WTC11 (cell line): Measurements from ENCODE around the gene CACNA1C. TPM values are rescaled to one million over a fixed set of nuclear protein-coding genes. Genes with fewer than 3 reads are reported as not detected.

ENCODE experiments used
- ATAC-seq: fragments of 200-7000 bp; cut with Tn5 transposase; 2 replicates; pipeline ENCODE4 v1.10.0; 2021; ENCODE audit warnings: mild to moderate bottlenecking, moderate library complexity
- CTCF ChIA-PET: fragments of 300-600 bp; sonication (Branson Sonifier 250); formaldehyde crosslinking; loops from one replicate; lab custom pipeline; 2021; ENCODE audit warnings: antibody characterized with exemption; lab: Charles Lee
- POLR2A ChIA-PET: fragments of 350-600 bp; sonication (Branson Sonifier 250); formaldehyde crosslinking; loops from one replicate; lab custom pipeline; 2021; ENCODE audit warnings: antibody characterized with exemption; lab: Charles Lee
- DNase-seq: peaks from one replicate; pipeline ENCODE4 v3.0.0; 2021; ENCODE audit warnings: low spot score
- H3K27ac Mint-ChIP-seq: 2 replicates; pipeline ENCODE4 v1.8.0; 2021; ENCODE audit warnings: mixed read lengths
- H3K27me3 Mint-ChIP-seq: 2 replicates; pipeline ENCODE4 v1.8.0; 2021; ENCODE audit warnings: low read depth, mild to moderate bottlenecking, moderate library complexity, mixed read lengths
- H3K36me3 Mint-ChIP-seq: 2 replicates; pipeline ENCODE4 v1.8.0; 2021; ENCODE audit warnings: mixed read lengths
- H3K4me1 Mint-ChIP-seq: 2 replicates; pipeline ENCODE4 v1.8.0; 2022; ENCODE audit warnings: mixed read lengths
- H3K4me3 Mint-ChIP-seq: 2 replicates; pipeline ENCODE4 v1.8.0; 2021; ENCODE audit warnings: mild to moderate bottlenecking, moderate library complexity, mixed read lengths
- H3K9me3 Mint-ChIP-seq: 2 replicates; pipeline ENCODE4 v1.8.0; 2021; ENCODE audit warnings: mixed read lengths
- CREM ChIP-seq: sonication (generic); formaldehyde crosslinking; IDR thresholded peaks from 2 replicates; pipeline ENCODE4 v1.8.1; 2022; ENCODE audit warnings: mild to moderate bottlenecking, missing genetic modification reagents, moderate library complexity
- ELF4 ChIP-seq: sonication (generic); formaldehyde crosslinking; IDR thresholded peaks from 2 replicates; pipeline ENCODE4 v1.8.1; 2022; ENCODE audit warnings: low read depth, mild to moderate bottlenecking, moderate library complexity, missing genetic modification reagents
- ETV6 ChIP-seq: sonication (generic); formaldehyde crosslinking; IDR thresholded peaks from 2 replicates; pipeline ENCODE4 v1.8.1; 2022; ENCODE audit warnings: mild to moderate bottlenecking, missing genetic modification reagents
- MXD4 ChIP-seq: fragments of 250-450 bp; sonication (Bioruptor Pico); IDR thresholded peaks from 2 replicates; pipeline ENCODE4 v1.8.0; 2021; ENCODE audit warnings: mild to moderate bottlenecking, moderate library complexity, borderline replicate concordance
- SMAD4 ChIP-seq: sonication (generic); formaldehyde crosslinking; IDR thresholded peaks from 2 replicates; pipeline ENCODE4 v1.8.0; 2022; ENCODE audit warnings: mild to moderate bottlenecking, missing genetic modification reagents
- ZNF263 ChIP-seq: sonication (generic); formaldehyde crosslinking; IDR thresholded peaks from 2 replicates; pipeline ENCODE4 v1.8.1; 2022; ENCODE audit warnings: low read depth, mild to moderate bottlenecking, moderate library complexity, missing genetic modification reagents
- ZNF671 ChIP-seq: fragments of 250-450 bp; sonication (Bioruptor Pico); IDR thresholded peaks from 2 replicates; pipeline ENCODE4 v1.8.0; 2021; ENCODE audit warnings: mild to moderate bottlenecking
- total RNA-seq: library from RNA; stranded (reverse); gene quantifications from 3 replicates; pipeline ENCODE4 v1.2.3, GENCODE V29; 2021
- TF ChIP-seq, protein P1 (sequence below): sonication (generic); formaldehyde crosslinking; conservative IDR thresholded peaks from 2 replicates; pipeline ENCODE4 v1.8.1; 2023; ENCODE audit warnings: mild to moderate bottlenecking, low read depth, missing genetic modification reagents, moderate library complexity
- TF ChIP-seq, protein P2 (sequence below): sonication (generic); formaldehyde crosslinking; IDR thresholded peaks from 2 replicates; pipeline ENCODE4 v1.8.1; 2022; ENCODE audit warnings: low read depth, missing genetic modification reagents, borderline replicate concordance
- TF ChIP-seq, protein P3 (sequence below): fragments of 250-450 bp; sonication (Bioruptor Pico); conservative IDR thresholded peaks from 2 replicates; pipeline ENCODE4 v1.9.0; 2021; ENCODE audit warnings: mild to moderate bottlenecking
- TF ChIP-seq, protein P4 (sequence below): sonication (generic); formaldehyde crosslinking; IDR thresholded peaks from 2 replicates; pipeline ENCODE4 v1.8.0; 2022; ENCODE audit warnings: mild to moderate bottlenecking, missing genetic modification reagents

The CACNA1C gene
- total RNA-seq, 1 experiment from 2014 or later: 1.7 TPM

DNA sequence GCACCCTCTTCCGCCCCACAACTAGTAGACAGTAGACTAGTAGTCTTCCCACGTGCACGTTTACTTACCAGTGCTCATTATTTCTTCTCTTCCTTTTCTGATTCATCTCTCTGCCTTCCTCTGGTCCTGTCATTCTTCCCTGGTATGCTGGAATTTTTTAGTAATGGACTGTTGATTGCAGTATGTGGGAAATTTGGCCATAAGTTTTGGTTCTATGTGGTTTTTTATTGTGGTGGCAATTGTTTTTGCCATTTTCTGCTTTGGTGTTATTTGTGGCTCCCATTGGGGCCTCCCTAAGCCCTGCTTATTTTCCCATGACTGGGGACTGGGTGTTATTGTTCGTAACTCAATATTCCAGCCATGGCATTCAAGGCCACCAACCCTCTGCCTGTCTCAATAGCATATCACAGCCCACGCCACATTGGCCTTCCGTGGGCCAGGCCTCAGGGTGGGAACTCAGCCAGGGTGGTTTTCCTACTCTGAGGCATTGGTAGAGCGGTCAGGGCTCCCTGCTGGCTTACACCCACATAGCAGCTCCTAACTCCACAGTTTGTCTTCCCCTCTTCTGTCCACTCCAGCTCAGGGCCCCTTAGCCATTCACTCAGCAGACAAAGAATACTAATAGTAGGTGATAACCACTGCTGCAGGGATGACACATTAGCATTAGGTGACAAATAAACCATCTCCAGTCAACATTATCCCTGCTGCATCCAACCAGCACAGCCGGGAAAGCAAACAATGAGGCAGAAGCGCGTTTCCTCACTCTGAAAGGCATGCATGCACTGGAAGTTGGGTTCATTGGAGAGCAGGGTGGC is 321.5 kb downstream of the CACNA1C start (continued):
- TF ChIP-seq, protein P1, sequence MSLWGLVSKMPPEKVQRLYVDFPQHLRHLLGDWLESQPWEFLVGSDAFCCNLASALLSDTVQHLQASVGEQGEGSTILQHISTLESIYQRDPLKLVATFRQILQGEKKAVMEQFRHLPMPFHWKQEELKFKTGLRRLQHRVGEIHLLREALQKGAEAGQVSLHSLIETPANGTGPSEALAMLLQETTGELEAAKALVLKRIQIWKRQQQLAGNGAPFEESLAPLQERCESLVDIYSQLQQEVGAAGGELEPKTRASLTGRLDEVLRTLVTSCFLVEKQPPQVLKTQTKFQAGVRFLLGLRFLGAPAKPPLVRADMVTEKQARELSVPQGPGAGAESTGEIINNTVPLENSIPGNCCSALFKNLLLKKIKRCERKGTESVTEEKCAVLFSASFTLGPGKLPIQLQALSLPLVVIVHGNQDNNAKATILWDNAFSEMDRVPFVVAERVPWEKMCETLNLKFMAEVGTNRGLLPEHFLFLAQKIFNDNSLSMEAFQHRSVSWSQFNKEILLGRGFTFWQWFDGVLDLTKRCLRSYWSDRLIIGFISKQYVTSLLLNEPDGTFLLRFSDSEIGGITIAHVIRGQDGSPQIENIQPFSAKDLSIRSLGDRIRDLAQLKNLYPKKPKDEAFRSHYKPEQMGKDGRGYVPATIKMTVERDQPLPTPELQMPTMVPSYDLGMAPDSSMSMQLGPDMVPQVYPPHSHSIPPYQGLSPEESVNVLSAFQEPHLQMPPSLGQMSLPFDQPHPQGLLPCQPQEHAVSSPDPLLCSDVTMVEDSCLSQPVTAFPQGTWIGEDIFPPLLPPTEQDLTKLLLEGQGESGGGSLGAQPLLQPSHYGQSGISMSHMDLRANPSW (CRISPR knock-in tag): no peak
- no peak for TF ChIP-seq MXD4 (CRISPR knock-in tag)

DNA sequence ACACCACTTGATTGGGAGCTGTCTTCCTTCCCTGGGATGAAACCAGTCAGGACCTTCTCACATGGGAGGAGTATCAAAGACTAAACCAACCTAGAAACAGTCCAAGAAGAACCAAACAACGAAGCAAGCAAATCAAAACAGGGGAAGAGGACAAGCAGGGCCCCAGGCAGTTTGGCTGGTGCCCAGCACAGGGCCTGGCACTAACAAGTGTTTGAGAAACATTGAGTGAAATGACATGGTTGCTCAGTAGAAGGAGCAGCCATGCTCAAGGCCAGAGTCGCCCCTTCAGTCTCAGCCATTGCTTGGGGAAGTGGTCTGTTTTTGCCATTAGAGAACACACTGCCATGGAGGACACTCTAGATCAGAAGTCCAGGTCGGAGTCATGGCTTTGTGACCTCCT is 323.1 kb downstream of the CACNA1C start:
- DNase-seq (no peak), ATAC-seq (no peak)
- TF ChIP-seq, protein P2, sequence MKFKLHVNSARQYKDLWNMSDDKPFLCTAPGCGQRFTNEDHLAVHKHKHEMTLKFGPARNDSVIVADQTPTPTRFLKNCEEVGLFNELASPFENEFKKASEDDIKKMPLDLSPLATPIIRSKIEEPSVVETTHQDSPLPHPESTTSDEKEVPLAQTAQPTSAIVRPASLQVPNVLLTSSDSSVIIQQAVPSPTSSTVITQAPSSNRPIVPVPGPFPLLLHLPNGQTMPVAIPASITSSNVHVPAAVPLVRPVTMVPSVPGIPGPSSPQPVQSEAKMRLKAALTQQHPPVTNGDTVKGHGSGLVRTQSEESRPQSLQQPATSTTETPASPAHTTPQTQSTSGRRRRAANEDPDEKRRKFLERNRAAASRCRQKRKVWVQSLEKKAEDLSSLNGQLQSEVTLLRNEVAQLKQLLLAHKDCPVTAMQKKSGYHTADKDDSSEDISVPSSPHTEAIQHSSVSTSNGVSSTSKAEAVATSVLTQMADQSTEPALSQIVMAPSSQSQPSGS (CRISPR knock-in tag): no peak
- no peak for TF ChIP-seq CREM (CRISPR knock-in tag)
- TF ChIP-seq ZNF671: no peak
- TF ChIP-seq SMAD4 (CRISPR knock-in tag): no peak
- ChIA-PET POLR2A (no interaction called here), CTCF (no interaction called here)
- Mint-ChIP-seq H3K27ac (no peak overlapping the region), H3K9me3 (no peaks in the 10 kb centered on the region), H3K4me3 (no peak overlapping the region), H3K36me3 (no peaks in the 10 kb centered on the region), H3K4me1 (peaks cover 12% of the 10 kb centered on the region), H3K27me3 (no peaks in the 10 kb centered on the region)

DNA sequence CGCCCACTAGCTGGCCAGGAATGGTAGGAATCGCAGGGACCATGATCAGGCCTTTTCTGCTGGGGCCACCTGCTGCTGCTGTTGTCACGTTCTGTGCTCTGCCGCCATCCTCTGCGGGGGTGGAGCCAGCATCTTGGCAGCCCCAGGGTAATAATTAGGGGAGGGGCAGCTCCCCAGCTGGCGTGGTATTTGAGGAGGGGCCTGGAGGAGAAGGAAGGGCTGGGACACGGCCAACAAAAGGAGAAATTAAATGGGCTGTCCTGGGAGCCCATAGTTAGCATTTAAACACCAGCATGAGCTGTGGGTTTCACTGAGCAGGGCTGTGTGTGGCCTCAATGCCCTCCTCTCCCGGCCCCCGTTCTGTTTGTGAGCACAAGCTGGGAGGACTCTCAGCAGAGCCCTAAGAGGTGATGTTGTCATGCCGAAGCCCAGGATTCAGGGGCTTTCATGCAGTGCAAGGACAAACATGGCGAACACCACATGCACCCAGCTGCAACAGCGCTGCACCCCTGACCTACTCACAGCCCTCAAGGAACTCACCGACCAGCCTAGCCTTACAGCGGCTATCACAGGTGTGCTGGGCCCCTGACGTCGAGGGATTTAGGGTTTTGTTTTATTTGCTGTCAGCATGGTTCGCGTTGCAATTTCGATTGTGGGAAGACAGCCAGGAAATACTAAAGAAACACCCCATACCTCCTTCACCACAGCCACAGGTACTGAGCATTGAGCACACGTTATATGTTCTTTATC is 324.3 kb downstream of the CACNA1C start:
- no peaks in the 10 kb centered on the region for H3K9me3 Mint-ChIP-seq
- peaks cover 12% of the 10 kb centered on the region for H3K4me1 Mint-ChIP-seq
- POLR2A ChIA-PET: no interaction called here
- DNase-seq (peak; percentile 77), ATAC-seq (peak; percentile 96)
- no peak overlapping the region for H3K4me3 Mint-ChIP-seq
- no peaks in the 10 kb centered on the region for H3K27me3 Mint-ChIP-seq
- CTCF ChIA-PET: interaction anchor here (0.8 to 1.6 kb wide), 9 partner anchors 17 to 417 kb away, joined by 3 to 6 read pairs (median 3); partner anchors contain the start of gene FKBP4
- H3K27ac Mint-ChIP-seq: no peak overlapping the region
- H3K36me3 Mint-ChIP-seq: no peaks in the 10 kb centered on the region
- no peak for TF ChIP-seq ELF4 (CRISPR knock-in tag)
- TF ChIP-seq, protein P3, sequence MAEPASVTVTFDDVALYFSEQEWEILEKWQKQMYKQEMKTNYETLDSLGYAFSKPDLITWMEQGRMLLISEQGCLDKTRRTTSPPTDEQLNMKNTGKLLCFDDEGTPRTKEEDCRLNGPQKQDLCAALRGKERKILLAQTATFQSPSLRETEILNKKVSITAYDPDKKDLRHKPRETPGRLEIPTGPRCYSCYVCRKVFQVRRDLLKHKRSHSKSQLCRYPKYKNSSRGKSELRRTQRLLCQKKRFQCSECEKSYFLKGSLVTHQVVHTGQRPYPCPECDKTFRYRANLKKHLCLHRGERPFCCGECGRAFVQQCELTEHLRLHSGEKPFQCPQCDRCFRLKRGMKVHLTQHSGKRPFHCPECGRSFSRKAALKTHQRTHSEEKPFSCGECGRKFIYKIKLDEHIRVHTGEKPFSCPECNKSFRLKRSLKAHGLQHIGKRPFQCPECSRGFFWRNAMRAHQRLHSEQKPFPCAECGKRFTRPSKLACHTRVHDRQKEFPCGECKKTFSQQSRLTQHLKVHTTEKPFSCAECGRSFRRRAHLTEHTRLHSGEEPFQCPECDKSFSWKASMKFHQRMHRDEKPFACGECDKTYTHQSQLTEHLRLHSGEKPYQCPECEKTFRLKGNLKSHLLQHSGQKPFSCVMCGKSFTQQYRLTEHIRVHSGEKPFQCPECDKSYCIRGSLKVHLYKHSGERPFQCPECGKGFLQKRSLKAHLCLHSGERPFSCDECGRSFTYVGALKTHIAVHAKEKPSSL (CRISPR knock-in tag): no peak
- peak; percentile 64; the same call in 1 of the 2 replicates for TF ChIP-seq ZNF263 (CRISPR knock-in tag)
- TF ChIP-seq, protein P4, sequence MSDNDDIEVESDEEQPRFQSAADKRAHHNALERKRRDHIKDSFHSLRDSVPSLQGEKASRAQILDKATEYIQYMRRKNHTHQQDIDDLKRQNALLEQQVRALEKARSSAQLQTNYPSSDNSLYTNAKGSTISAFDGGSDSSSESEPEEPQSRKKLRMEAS (CRISPR knock-in tag): peak; percentile 33; the same call in 1 of the 2 replicates
- 0 out of 2 replicates have a peak, but pooled peaks have one; percentile 16 for TF ChIP-seq ETV6 (CRISPR knock-in tag)
